Left ventricle myocardium superior (tissue), 1 donor: Measurements from ENCODE around the gene KCP. TPM values are rescaled to one million over a fixed set of nuclear protein-coding genes. Genes with fewer than 3 reads are reported as not detected.

Experiments
- ATAC-seq: fragments of 200-7000 bp; cut with Tn5 transposase; one replicate; pipeline ENCODE4 v1.9.1; 2020; ENCODE audit warnings: mild to moderate bottlenecking, moderate library complexity
- DNase-seq: peaks from one replicate; pipeline ENCODE4 v3.0.0-alpha.2; 2020
- intact Hi-C: fragments of 100-400 bp; cut with micrococcal nuclease; formaldehyde crosslinking; loops from one replicate; pipeline ENCODE4 v1.11.0; 2022
- total RNA-seq: library from RNA; stranded (reverse); fragmentation: NEBNext Ultra II Directional; extraction: Animal tissue kit (Norgen Biotek cat#: 25700); gene quantifications from one replicate; pipeline ENCODE4 v1.2.1, GENCODE V29; 2021
- donor health status: DM: no; HTN: yes; CAD: no; lungs with severe emphysema.

Gene KCP
- total RNA-seq, 1 donor from 2014 or later: 0.12 TPM

DNA sequence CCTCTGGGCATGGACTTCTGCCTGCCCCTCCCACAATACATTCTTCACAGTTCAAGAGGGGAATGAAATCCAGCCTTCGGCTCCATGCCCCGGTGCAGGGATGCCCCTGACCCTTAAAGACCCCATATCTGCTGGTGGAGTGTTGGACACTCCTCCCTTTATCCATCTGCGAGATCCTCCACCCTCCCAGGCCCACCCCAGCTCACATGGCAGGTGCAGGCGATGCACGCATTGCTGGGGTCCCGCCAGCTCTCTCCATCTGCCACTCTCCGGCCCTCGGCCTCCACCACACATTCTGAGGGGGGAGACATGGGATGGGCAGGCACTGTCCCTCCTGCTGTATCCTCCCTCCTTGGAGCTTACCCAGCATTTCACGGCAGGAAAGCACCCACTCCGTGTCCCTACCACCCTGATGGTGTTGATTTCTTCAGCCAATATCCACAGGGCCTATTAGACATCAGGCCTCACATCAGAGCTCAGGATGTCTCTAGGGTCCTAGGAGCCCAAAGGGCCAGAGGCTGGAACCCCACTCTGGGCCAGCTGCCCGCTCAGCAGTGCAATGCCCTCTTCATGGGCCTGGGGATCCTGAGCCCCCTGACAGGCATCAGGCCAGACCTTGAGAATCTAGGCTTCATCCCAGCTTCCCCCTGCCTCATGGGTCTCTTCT, 29.6 kb downstream of the KCP start:
- DNase-seq: no peak
- intact Hi-C loops: no loop called here
- ATAC-seq: no peak

DNA sequence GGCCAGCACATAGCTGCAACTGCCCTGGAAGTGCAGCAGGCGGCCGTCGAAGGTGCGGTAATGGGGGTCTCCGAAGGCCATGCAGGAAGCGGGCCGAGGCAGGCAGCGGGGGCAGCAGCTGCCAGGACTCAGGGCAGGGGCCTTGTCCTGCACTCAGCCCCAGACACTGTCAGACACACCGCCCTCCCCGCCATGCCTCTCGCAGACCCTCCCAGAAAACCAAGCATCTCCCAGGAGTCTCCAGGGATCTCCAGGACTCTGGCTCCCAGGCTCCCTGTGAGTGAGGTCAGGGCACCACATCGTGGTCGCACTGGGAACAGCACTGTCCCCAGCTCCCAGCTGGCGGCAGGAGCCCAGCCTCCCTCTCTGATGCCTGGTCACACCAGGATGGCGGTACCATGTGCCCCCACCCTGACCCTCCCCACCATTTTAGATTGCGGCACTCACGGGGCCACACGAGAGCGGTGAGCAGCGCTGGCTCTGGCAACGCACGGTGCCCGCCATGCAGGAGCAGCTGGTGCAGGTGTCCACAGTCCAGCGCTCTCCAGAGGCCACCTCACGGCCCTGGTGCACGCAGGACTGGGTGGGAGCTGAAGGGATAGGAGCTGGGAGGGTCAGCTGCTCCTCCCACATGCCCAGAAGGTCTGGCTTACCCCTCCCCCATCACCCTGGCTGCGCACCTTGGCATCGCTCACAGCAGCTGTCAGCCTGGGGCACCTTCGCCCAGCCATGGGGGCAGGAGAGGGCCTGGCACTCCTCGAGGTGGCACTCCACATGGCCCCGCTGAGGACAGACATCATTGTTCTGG, 30.4 kb downstream of the KCP start:
- DNase-seq: peak; percentile 81
- ATAC-seq: peak; percentile 85
- intact Hi-C loops: no loop called here

DNA sequence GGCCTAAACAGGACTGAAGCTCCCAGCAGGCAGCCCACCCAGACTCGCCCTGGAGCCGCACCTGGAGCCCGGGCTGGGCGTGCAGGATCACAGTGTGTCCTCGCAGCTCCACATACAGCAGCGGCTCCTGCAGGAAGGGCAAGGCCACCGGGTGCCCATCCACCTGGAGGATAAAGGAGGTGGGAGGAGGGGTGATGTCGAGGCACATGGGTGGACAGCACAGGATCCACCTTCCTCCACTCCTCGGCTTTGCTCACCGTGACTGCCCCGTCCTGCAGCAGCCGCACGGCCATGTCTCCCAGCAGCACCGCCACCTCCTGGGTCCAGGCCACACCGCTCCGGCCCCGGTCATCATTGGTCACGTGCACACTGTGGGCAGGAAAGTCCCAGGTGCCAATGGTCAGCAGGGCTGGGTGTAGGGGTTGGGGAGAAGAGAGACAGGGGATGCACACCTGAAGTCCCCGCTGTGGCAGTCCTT, 31.0 kb downstream of the KCP start:
- intact Hi-C loops: no loop called here
- no peak for DNase-seq

GRCh38 chr7:128878226-128879105, 32.0 kb downstream of the KCP start:
- no peak for ATAC-seq
- intact Hi-C loops: no loop called here
- no peak for DNase-seq

More for the DNA sequence above, 31.0 kb downstream of the KCP start:
- no peak for ATAC-seq

- DNase-seq: no peak
- ATAC-seq: no peak
- intact Hi-C loops: no loop called here
These were observed 32.8 kb downstream of the KCP start for GRCh38 chr7:128877756-128878120.

DNA sequence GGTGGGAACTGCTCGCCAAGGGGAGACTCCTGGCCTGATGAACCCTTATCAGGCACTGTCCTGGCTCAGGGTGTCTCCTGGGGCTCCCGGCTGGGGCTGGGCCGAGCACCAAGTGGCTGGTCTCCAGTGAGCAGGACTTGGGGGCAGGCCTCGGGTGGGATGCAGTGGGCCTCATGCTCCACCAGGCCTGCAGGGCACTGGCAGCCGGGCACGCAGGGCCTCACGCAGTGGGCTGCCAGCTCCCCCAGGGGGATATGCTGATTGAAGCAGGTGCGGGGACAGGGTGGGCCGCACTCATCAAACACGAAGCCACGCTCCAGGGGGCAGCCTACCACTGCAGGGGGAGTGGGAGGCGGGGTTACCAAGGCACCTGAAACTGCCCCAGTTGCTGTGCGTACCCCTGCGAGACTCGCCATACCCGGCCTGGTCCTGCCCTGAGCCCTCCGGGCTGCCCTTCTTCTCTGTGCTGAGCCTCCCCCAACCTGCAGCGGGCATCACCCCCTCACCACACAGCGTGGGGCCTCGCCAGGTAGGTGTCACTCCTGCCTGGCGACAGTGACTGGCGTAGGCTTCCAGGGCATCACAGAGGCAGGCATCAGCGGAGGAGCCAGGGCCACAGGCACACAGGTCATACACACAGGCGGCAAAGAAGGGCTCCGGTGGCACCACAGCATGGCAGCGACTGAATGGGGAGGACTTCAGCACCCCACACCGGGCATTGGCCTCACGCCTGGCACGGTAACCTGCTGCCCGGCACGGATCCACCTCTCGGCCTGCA, 33.3 kb downstream of the KCP start:
- ATAC-seq (no peak), DNase-seq (no peak)
- intact Hi-C loops: no loop called here

DNA sequence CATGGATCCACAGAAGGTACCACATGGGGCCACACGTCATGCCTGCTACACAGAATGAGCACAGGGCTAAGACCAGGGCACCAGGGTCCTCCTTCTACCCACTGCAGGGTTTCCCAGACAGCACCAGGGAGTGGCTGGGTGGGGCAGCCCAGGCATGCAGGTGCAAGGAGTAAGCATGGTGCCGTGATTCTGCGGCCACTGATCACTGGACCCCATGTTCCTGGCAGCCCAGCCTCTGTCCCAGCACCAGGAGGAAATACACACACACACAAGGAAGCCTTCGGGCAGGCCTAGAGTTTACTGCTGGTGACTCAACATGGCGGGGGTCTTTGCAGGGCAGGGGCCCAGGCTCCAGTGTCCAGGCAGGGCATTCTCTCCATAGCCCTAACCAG, 33.9 kb downstream of the KCP start:
- ATAC-seq: no peak
- intact Hi-C loops: no loop called here
- DNase-seq: peak; percentile 21

GRCh38 chr7:128876127-128876526, 34.4 kb downstream of the KCP start:
- no peak for ATAC-seq
- intact Hi-C loops: no loop called here
- no peak for DNase-seq

DNA sequence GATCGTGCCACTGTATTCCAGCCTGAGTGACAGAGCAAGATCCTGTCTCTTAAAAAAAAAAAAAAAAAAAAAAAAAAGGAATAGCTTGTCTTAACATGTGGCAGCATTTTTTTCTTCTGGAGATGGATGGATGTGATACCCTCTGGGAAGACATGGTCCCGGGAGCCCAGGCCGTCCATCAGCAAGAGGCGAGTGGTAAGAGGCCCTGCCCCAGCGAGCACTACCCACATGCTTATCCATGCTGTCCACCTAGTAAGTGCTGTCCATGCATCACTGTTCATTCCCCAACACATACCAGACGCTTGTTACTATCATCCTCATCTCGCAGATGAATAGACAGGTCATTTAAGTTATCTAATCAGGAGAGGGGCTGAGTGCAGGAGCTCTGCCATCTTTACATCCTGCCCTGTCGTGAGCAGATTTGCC, 35.0 kb downstream of the KCP start:
- ATAC-seq: no peak
- intact Hi-C loops: no loop called here
- no peak for DNase-seq

DNA sequence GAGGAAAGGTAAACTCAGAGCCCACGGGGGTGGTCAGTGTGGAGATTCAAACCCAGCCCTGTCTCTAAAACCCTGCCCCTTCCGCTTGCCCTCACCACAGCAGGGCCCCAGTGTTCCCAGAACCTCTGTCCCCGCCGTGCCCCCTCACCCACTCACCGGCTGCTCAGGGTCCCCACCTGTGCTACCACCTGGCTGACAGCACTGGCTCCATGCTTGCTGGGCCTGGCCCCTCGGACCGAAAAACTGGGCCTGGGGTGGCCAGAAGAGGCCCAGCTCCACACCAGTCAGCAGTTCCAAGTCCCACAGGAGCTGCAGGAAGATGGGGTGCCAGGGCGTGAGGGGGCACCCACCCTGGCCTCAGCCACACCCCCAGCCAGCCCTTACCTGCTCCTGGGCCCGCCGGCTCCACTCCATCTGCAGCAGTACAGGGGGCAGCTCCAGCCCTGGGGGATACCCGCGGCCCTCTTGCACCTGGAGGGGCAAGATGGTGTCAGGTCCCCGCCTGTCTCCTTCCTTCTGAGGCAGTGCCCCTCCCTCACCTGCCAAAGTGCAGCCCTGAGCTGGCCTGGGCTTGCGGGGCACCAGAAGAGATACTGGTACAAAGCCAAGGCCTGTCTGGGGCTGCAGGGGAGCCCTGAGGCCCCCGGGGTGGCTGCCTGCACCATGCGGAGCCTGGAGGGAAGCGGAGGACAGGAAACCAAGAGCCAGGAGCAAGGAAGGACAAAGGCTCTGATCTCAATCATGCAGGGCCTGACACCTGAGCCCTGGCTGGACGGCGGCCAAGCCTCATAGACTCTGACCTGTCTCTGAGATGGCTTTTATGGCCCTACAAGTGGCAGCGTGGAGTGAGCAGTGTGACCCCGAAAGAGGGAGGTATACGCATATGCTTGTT, 36.1 kb downstream of the KCP start:
- ATAC-seq (no peak), DNase-seq (peak; percentile 23)
- intact Hi-C loops: no loop called here

GRCh38 chr7:128873234-128873633, 37.3 kb downstream of the KCP start:
- intact Hi-C loops: no loop called here
- DNase-seq (no peak), ATAC-seq (no peak)

DNA sequence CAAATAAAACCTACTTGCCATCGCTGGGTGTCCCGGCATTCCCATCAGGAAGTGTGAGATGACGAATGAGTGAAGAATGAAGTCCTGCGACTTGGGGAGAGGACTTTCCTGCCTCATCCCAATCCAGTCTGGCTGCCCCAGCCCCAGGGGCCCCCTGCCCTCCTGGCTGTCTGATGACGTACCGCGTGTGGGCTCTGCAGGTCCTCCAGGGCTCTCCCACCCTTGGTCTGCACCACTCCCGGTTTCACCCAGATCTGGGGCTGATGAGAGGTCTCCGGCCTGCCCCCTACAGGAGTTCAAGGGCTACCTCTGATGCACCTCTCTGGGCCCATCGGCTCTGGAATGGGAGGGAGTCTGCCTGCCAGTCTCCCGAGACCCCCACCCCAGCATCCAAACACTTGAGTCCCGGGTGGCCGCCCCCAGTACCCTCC, 38.1 kb downstream of the KCP start:
- no peak for ATAC-seq
- intact Hi-C loops: no loop called here
- DNase-seq: no peak

DNA sequence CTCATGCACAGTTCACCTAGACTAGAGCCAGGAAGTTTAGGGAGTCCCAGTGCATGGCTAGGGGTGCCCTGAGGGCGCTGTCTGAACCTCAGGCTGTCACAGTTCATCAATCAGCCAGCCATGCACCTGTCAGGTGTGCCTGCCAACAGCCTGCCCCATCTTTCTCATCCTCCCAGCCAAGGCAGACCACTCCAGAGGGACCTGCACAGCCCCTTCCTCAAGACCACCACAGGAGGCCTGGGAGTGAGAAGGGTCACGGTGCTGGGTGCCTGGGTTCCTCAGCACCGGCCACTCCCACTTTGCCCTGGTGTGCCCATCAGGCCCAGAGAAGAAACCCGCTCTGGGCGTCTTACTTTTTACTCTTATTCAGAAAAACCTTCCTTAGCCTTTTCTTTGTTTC, 39.5 kb downstream of the KCP start:
- no peak for ATAC-seq
- intact Hi-C loops: no loop called here
- DNase-seq: no peak

DNA sequence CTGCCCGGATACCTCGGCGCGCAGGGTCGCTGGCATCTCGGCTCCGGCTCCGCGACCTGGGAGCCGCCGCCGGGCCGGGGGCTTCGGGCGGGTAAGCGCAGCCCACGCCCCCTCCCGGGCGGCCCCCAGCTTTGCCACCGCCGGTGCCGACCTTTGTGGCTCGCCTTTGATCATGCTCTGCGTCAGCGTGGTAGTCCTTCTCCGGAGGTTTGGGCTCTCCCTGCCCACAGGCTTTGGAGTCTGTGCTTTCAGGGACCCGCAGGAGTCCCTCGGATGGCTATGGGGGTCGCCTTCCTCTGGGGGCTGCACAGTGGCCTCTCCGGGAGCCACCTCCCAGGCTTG, 40.6 kb downstream of the KCP start:
- peak; percentile 5 for ATAC-seq
- intact Hi-C loops: no loop called here
- no peak for DNase-seq

DNA sequence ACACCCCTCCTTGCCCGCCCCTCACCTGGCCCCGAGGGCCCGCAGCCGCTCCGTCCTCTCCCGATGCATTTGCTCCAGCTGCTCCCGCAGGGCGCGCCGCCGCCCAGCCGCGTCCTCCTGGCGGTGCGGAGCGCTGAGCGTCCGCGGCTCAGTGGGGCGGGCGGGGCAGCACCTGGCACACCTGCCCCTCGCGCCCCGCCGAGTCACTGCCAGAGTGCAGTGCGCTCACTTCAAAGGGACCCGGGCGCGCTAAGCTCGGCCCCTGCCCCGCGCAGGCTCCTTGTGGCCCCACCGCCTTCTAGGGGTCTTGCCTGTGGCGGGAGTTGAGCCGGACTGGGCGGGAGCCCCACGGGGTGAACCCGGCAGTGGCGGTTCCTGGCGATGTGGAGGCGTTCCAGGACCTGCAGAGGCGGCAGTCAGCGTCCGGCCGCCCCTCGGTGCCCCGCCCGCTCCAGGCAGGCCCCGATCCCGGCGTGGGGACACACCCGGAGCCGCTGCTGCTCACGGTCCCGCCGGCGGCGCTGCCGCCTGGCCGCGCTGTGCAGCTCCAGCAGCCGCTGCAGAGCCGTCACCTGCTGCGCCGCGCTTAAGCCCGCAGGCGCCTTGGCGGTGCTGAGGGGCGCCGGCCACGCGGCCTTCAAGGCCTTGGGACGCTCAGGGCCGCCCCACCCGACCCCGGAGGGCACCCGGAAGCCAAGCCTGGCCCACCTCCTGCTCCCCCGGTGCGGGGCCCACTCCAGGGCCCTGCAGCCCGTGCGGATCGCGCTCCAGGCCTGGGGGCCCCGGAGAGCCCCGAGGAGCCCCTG, 41.2 kb downstream of the KCP start:
- ATAC-seq: peak; percentile 80
- DNase-seq: peak; percentile 75
- intact Hi-C loops: no loop called here

GRCh38 chr7:128868624-128869137, 41.8 kb downstream of the KCP start:
- DNase-seq: no peak
- intact Hi-C loops: no loop called here

More at GRCh38 chr7:128868624-128869137, 41.8 kb downstream of the KCP start:
- peak; percentile 5 for ATAC-seq
